Measurements from ENCODE around the gene CCL13.

Gene CCL13

DNA sequence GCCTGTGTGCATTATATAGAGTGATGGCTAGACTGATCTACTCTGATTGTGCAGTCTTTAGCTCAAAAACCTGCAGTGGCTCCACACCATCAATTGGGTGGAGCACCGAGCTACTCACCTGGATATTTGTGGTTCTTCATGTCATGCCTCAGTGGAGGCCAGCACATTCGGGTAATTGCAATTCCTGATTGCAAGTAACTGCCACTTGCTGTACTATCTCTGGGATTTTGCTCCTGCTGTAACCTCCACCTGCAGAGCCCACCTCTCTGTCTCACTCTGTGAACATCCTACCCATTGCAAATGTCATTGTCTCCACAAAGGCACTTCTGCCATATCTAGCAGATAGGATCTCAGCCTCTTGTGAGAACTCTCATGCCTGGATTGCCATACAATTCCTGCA is 8.5 kb downstream of the CCL13 start:
- no peak for DNase-seq

DNA sequence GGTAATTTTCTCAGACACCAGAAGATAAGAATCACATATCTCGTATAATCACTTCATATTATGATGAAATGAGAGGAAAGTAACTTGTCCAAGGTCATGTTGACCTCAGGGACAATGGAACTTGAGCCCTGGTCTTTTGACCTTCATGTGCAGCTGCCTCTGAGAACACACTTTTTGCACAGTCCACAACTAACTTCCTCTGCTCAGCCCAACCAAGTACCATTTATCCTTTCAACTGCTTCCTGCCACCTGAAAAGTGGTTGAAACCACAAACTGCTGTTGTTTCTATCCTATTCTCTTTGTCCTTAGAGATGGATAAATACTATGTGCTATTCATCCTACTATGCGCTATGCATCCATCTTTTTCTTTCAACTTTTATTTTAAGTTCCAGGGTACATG is 9.1 kb downstream of the CCL13 start:
- peak in 1 of 2 donors; percentile 60 for DNase-seq

DNA sequence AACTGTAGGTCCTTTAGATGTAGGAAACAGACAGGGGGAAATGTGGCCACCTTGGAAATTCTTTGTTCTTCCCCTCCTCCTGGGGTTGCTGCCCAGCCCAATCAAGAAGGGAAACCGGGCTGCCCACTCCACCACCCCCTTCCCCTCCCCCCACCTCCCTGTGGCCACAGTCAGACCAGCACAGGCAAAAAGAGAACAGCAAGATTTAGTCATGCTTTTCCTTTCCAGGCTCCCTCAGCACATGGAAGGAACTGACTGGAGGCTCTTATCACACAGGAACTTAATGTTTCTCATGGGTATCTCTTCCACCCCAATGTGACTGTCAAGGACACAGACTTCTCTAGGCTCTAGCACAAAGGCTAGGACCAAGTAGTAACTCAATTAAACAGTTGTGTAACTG is 9.7 kb downstream of the CCL13 start:
- DNase-seq, result peak in 1 of 2 donors; percentile 51

DNA sequence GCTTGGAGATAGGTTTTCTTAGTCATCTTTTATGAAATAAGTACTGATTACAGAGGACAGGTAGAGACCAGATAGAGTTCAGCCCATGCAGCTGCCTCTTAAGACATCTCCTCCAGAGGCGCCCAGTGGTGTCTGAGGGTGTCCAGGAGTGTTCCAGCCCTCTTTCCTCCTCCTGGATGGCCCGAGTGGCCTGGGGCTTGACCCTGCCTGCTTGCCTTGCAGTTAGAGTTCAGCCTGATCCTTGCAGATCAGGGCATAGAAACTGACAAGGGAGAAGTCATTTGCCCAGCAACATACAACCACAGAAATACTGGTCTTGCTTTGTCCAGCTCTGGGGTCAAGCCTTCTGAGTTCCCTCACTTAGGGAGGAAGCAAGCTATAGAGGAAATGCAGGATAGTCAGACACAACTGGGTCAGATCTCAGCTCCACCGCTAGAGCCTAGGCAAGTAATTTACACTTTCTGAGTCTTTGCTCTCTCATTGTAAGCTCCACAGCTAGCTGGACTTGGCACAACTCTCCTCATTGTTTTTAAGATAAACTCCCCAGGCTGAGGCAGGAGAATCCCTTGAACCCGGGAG is 10.3 kb downstream of the CCL13 start:
- DNase-seq, result no peak

DNA sequence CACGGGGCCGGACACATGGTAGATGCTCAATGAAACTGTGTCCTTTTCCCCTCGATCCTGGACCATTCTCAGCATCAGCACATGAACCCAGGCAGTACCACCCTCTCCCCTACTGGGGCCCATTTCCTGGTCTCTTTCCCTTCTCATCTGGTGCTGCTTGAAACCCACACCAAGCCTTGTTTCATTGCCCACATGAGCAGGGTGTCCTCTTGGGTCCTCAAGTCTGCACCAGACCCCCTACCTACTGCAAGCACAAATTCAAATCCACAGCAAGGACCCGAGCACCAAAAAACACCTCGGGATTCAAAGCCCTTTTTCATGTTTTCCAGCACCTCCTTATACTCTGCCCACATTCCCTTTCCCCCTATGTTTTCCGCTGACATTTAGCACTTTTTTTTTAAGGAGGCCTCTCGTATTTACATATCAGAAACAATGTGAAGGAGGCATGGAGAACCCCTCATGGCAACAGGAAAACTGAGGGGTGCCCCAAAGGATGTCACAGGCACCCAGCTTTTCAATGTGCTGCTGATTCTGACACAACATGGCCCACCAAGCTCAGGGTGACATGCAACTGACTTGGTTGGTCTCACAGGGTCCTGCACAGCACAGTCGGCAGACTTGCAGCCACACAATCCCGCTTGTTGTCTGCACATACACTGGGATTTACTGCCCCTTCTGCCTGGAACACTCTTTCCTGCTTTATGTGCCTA is 11.4 kb downstream of the CCL13 start:
- no peak for DNase-seq

DNA sequence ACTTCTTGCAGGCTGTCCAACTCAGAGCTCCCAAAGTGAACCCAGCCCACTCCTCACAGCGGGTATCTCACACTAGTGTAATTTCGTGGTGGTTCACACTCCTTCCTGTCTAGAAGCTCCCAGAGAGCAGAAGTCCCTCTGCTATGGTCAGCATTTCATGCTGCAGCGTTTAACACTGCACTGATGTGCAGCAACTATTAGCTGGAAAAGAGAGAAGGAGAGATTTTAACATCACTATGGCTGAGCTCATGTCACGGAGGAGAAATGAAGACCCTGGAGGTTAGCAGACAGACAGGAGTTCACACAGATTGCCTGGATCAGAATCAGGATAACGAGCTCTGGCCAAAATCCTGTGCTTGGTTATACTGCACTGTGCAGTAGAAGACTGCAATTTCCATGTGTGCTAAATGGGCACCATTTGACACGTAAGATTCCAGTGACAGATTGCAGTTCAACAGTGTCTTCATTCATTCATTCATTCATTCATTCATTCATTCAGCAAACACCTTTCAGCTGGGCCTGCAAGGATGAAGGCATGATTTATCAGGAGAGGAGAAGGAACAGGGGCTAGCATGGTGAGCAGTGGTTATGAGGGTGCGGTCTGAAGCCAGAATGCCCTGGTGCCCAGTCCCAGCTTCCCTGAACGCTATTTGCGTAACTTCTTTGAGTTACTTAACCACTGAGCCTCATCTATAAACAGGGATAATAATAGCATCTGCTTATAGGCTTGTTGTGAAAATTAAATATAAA is 12.1 kb downstream of the CCL13 start:
- DNase-seq, result no peak

DNA sequence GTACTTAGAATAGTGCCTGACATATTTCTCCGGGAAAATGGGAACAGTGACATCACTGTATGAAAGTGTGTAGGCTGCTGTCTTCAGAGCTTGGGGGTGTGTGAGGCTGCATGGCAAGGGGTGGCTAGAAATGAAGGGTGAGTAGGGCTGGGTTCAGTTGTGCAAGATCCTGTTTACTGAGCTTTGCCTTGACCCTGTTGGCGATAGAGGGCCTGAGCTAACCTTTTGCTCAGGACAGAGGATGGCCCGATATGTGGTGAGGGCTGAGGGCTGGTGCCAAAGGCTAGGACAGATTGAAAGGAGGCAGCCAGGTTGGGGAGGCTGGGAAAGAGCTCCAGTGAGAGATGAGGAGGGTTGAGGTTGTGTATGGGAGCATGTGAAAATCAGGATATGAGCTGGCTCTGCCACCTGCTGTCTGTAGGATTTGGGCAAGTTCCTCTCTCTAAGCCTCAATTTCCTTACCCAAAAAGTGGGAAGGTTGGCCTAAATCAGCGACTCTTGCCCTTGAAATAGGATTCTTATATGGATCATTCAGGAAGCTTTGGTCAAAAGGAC is 12.7 kb downstream of the CCL13 start:
- DNase-seq, result no peak

- no peak for DNase-seq
Observed at GRCh38 chr17:34369571-34369970, 13.3 kb downstream of the CCL13 start.

GRCh38 chr17:34370376-34370996 is 14.2 kb downstream of the CCL13 start:
- no peak for DNase-seq

GRCh38 chr17:34370997-34371395 is 14.7 kb downstream of the CCL13 start:
- peak in 1 of 2 donors; percentile 30 for DNase-seq

DNA sequence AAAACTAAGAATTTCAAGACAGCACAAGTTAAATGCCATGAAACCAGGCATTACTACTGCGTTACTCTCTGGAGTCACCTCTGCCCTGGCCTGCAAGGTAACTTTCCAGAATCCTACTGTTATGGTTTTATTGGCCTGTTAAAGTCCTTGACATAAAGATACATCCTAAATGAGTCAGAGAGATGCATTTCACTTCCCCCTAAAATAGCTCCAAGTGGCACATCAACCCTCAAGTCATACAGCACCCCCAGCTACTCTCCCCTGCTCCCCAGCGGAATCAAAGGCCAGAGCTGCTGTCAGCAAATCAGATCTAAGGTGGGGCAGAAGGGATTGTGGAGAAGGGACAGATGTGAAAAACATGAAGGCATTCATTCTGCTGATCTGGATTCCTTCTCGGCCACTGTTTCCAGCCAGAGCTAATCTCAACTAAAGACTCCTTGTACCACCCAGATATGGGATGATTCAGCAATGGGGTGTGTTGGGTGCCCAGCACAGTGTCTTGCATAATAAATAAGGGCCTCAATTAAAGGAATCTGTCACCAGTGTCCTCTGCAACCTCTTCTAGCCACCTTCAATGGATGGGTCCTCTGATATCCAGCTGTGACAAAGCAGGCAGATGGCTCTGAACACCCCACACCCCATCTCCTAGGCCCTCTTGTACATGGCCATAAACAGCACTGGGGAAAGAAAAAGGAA is 15.3 kb downstream of the CCL13 start:
- peak in 1 of 2 donors; percentile 42 for DNase-seq

- DNase-seq, result no peak
Observed at GRCh38 chr17:34374457-34374856, 18.2 kb downstream of the CCL13 start.

- DNase-seq, result no peak
Observed at GRCh38 chr17:34375426-34375997, 19.2 kb downstream of the CCL13 start.

DNA sequence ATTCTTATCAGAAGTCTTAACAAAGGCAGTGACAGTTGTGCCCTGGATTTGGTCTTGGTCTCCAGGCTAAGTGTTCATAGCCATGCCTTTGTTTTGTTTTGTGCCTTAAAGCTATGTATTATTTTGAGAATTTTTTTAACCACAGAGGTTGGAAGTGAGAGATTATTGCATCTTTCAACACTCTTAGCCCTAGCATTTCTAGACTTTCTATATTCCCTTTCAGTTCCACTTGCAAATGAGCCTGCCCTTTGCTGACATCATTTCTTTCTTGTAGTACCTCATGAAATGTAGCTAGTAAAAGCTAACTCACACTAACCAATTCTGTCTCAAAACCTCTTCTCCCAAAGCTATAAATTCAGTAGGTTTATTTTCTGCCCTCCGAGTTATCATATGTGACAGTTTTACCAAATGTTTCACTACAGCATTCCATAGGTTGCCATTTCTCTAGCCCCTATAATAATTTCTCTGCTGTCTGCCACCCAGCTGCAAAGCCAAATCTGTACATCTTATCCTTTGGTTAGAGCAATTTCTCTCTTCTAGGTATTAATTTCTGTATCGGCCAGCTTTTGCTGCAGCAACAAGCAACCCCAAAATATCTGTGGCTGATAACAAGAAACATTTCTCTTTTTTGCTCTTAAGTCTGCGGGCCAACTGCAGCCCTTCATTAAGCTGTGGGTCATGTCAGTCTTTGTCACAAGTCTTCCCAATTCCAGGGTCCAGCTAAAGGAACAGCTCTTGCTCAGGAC is 21.0 kb downstream of the CCL13 start:
- DNase-seq, result no peak

- DNase-seq, result peak in 1 of 2 donors; percentile 77
Observed at GRCh38 chr17:34378664-34379101, 22.4 kb downstream of the CCL13 start.

DNA sequence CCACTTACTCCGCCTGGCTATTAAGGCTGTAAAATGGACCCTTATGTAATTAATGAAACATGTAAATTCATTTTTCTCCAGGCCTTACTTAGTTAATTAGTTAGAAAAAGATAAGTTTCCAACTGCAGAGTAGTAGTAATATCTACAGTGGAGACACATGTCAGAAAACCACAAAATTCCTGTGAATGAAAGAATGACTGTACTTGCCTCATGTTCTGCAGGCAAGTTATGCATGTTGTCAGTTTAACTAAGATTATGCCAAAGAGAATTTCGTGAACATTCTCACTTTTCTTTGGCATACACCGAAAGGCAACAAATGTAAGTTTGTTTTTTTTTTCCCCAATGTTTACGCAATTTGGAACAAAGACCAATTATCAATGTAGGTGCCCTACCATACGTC is 23.6 kb downstream of the CCL13 start:
- DNase-seq, result no peak

GRCh38 chr17:34382621-34383124 is 26.4 kb downstream of the CCL13 start:
- DNase-seq, result peak in 1 of 2 donors; percentile 99

GRCh38 chr17:34383216-34383615 is 26.9 kb downstream of the CCL13 start:
- DNase-seq, result no peak

- no peak for DNase-seq
Observed at GRCh38 chr17:34384271-34384670, 28.0 kb downstream of the CCL13 start.

DNA sequence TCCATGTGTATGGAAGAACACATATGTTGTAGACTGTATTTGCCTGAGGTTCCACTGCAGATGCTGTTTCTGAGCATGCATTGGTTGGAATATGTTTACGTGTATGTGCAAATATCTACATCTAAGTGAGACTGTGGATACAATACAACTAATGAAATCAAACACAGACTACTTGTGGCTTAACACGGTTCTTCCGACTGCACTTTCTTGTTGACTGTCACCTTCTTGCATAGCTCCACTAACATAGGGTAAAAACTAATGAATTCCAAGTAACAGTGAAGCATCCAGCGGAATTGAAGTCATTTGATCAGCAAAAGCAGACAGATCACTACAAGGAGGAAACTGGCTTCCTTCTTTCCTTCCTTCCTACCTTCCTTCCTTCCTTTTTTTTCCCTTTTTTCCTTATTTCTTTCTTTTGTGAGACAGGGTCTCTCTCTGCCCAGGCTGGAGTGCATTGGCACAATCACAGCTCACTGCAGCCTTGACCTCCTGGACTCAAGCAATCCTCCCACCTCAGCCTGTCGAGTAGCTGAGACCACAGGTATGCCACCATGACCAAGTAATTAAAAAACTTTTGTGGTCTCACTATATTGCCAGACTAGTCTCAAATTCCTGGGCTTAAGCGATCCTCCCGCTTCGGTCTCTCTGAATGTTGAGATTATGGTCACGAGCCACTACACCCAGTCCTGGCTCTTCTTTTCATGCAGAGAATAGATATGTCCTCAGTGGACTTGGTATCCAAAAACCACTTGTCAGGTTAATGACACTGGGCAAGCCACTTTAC is 28.7 kb downstream of the CCL13 start:
- no peak for DNase-seq

DNA sequence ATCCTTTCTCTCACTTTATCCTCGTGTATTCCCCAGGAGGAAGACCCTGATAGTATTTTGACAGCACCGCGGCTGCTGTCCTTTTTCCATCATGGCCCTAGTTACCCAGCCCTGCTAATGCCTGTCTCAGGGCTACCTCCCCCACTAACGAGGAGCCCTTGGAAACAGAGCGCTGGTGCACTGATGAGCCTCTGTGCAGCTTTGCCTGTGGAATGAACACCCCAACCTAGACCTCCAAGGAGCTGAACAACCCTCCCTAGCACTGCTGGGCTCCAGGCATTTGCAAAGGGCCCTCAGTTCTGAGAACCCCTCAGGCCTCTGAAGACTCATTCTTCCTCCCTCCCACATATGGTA is 30.0 kb downstream of the CCL13 start:
- no peak for DNase-seq

Data from bone marrow (tissue), 2 donors.